Ovary (tissue), 3 donors: ENCODE measurements around the gene C22orf42.

ENCODE experiments used
- POLR2A ChIP-seq: fragments of 450-650 bp; IDR thresholded peaks from one replicate; pipeline ENCODE4 v1.6.1; 2017; ENCODE audit warnings: antibody characterized with exemption, mild to moderate bottlenecking, moderate library complexity
- TF ChIP-seq, protein P1 (sequence below), 3 donors: fragments of 450-650 bp in 2 of 3; fragments of 200-600 bp in 1 of 3; IDR thresholded peaks; one replicate each; pipeline versions ENCODE4 v1.5.1 to v1.8.0; 2016 to 2022; ENCODE audit warnings: antibody characterized with exemption in 3 of 3, mild to moderate bottlenecking in 1 of 3
- donor health status: DM: no; HTN: no; CAD: no.

DNA sequence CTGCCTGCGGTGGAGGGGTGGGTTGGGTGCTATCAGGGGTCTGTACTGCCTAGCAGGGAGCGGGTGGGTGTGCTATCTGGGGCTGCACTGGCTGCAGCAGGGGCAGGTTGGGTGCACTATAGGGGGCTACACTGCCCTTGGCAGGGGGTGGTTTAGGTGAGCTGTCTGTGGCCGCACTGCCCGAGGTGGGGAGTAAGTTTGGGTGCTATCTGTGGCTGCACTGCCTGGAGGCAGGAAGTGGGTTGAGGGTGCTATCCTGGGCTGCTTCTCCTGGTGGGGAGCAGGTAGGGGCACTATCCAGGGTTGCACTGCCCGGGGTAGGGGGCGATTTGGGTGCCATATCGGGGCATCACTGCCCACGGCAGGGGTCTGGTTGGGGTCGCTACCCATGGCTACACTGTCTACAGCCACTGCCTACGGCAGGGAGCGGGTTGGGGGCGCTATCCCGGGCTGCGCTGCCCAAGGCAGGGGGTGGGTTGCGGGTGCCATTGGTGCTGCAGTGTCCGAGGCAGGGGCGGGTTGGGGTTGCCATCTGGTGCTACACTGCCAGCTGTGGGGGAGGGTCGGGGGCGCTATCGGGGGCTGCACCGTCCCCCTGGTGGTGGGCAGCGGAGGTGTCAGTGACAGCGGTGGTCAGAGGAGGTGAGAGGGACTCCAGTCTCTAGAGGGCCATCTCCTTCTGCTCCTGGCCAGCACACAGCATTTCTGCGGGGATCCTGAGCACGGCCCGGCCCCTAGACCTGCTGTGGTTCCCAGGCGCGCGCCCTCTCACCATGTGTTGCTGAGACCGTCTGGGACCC lies 47.1 kb upstream of the C22orf42 start:
- TF ChIP-seq, protein P1, sequence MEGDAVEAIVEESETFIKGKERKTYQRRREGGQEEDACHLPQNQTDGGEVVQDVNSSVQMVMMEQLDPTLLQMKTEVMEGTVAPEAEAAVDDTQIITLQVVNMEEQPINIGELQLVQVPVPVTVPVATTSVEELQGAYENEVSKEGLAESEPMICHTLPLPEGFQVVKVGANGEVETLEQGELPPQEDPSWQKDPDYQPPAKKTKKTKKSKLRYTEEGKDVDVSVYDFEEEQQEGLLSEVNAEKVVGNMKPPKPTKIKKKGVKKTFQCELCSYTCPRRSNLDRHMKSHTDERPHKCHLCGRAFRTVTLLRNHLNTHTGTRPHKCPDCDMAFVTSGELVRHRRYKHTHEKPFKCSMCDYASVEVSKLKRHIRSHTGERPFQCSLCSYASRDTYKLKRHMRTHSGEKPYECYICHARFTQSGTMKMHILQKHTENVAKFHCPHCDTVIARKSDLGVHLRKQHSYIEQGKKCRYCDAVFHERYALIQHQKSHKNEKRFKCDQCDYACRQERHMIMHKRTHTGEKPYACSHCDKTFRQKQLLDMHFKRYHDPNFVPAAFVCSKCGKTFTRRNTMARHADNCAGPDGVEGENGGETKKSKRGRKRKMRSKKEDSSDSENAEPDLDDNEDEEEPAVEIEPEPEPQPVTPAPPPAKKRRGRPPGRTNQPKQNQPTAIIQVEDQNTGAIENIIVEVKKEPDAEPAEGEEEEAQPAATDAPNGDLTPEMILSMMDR (IDR thresholded peaks at IDR 0.05): no peak
- TF ChIP-seq POLR2A: no peak
